ENCODE measurements around the gene TNIP1.

Gene TNIP1

DNA sequence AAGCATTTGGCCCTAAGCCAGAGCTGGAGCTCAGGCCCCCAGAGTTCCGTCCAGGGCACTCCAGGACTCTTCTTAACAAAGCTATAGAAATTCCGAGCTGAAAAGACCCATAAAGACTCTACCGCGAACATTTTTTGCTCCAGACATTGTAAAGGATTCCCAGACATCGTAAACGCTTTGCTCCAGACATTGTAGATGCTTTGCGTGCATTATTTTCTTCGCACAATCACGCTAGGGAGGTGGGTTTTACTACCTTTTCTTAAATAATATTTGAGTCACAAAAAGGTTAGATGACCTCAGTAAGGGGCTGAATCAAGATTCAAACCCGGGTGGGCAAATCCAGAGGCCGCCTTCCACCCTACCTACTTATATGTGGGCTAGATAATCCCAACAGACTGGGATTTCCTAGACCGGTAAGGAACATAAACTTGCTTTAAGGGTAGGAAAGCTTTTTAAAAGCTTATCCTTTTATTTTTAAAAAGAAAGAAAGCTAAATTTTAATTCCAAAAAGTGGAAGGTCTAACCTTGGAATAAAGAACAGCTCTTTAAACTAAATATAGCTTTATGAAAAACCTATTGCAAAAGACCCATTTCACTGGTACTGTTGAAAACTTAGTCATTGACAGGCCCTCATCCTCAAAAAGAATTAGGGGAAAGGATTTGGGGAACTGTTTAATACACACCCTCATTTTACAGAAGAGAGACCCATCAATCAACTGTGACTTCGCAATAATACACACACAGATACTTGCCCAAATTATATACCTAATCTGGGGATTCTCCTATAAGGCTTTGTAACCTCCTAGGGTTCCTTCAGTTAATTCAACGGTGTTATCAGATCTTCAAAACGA lies 822 bp upstream of the TNIP1 start:
- peak; percentile 26 for DNase-seq

DNA sequence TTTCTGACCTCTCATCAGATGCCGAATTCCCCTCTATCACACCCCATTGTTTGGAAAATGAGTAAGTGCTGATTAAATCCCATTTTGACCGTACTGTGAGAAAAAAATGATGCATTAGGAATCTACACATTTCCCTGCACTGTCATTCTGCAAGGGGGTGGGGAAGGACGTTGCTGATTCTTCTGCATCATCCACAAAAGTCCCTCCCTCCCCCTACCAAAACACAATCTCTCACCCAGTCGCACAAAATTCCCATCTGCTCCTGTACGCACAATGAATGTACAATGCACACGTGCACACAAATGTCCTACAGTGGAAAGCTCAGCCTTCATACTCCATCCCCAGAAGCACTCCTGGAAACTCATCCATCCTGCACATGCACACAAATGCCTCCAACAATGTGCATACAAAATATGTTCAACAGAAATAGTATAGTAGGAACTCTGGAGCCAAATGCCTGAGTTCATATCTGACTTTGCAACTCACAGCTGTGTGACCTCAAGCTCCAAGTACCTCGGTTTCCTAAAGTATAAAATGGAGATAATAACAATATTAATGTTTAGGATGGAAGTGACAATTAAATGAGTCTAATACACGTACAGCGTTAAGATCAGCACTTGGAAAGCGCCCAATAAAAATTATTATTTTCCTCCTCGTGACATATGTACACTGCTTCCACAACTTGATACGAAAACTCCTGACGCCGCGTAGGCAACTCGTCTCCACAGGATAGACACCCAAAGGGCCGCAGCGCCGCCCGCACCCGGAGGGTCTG lies 809 bp downstream of the TNIP1 start:
- DNase-seq = no peak

DNA sequence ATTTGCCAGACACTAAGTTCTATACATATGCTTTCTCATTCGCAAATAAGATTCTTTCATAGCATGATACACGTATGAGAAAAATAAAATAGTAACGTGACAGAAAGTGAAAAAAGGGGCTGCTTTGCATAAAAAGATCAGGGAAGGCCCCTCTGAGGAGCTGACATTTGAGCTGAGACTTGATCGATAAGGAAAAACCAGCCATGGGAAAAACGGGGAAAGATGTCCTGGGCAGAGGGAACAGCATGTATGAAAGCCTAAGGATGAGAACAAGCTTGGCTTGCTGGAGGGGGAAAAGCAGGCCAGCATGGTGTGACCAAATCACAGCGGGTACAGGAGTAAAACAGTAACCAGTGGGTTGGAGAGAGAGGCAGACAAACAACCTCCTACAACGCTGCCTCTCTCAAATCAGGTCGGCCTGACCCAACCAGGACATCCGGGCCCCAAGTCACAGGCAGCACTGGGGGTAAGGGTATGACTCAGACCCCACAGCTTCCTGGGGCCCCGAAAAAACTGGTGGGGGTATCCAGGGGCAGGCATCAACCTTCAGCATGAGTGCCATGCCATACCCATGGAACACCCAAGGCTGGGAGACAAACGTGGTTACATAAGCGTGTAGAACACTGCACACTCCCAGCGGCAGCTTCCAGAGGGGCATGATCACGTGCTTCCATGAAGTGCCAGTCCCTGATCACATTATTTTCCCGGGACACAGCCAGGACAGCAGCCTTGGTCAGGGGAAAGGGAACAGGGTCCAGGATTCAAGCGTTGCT lies 2.2 kb downstream of the TNIP1 start:
- DNase-seq = peak; percentile 78

DNA sequence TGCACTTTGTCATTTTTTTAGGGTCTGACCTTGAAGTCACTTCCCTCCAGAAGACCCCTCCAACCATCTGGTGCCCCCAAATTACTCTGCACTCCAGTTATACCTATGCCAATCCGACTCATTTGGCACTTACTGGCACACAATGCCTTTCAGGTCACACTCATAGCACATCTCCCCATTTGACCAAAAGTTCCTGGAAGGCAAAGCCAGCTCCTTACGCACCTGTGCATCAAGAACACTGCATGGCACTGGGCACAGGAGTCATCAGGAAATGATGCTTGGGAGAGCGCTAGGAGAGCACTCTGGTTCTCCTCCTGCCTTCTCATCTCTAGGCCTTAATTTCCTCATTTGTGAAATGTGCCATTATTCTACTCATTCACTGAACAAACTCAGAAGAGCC lies 2.9 kb downstream of the TNIP1 start:
- no peak for DNase-seq

DNA sequence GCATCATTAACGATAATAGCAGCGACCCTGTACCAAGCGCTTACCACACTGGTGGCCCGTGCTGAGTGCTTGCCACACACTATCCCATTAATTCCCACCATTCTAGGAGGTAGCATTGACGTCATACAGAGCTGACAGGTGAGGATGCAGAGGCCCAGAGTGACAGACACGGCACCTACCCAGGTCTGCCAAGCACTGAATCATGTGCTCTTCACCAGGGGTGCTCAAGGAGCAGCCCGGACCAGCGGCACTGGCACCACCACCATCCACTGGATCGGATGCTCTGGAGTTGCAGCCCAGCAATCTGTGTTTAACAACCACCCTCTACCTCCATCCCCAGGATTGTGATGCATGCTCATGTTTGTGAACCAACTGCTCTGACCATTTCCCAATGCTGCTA lies 3.4 kb downstream of the TNIP1 start:
- no peak for DNase-seq

DNA sequence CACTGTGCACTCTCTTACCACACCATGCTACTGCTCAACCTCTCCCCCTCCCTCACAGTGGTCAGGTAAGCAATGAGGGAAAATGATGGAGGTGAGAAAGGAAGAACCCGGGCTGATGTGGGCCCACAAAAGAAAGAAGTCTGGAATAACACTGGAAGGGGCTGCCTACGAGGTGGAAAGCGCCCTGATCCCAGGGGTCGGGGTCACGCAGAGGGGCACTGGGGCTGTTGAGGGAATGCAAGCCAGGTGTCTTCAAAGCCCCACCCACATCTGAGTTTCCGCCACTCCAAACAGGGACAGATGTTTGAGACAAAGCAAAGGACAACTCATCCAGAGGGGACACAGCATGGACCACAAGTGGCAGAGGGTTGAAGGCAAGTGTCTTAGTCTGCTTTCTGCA lies 4.2 kb downstream of the TNIP1 start:
- DNase-seq = no peak

DNA sequence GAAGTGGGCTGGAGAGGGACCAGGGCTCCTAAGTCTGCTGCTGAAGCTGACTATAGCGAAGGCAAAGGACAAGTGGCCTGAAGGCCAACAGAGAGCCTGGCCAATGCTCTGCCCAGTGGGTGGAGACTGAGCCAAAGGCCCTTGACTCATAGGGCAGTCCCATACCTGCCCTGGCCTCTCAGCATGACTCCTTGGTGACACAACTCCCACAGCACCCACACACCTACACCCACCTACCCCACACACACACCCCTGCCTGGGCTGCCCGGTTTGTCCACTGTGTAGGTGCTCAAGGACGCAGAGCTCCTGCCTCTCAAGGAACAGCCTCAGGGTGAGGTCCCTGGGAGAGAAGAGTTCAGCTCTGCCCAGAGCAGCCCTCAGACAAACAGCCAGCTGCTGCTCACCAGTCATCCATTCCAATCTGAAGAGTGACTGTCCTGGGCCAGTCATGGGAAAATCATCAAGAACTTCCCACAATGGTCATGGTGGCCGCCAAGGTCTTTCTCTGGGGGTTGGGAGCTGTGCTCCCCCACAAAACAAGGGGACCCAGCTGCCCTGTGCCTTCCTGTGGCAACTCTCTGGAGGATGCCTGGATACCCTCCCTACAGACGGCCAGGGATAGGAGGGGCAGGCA lies 5.0 kb downstream of the TNIP1 start:
- DNase-seq = no peak

DNA sequence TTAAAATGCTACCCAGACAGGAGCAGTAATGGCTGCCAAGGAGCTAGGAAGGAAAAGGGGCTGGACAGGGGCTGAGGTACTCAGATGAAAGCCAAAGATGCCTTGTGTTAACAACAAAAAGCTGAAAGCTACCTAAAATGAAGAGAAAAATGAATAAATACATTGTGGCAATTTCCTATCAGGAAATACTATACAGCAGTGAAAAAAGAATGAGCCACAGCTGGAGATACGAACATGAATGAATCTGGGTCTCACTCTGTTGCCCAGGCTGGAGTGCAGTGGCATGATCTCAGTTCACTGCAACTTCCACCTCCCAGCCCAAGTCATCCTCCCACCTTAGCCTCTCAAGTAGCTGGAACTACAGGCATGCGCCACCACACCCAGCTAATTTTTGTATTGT lies 6.3 kb downstream of the TNIP1 start:
- DNase-seq = no peak

DNA sequence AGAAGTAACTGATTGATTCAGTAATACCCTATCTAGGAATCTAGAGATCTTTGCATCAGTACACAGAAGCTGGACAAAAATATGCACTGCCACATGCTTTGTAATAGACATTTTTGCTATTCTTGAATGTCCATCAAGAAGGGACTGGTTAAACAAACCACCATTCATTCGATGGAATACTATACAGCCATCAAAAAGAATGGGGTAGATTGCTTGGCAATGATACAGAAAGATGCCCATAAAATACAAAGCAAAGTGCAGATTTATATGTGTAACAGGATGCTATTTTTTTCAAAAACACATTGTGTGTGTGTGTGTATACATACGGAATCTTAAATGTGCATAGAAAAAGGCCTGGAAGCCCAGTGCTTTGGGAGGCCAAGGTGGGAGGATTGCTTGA lies 7.6 kb downstream of the TNIP1 start:
- DNase-seq = no peak

DNA sequence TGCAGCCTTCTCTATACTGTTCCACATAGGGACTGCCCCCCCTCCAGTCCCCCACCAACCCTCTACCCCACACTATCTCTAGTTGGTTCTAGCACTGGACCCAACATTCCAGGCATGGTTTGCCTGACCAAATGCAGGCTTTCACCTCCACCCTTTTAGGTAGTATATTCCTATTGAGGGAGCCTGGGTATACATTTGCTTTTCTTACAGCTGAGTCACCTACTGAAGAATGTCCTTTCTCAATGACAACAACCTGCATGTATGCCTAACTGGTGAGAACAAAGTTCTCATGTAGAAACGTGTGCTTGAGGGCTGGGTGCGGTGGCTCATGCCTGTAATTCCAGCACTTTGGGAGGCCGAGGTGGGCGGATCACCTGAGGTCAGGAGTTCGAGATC lies 8.2 kb downstream of the TNIP1 start:
- DNase-seq = no peak

DNA sequence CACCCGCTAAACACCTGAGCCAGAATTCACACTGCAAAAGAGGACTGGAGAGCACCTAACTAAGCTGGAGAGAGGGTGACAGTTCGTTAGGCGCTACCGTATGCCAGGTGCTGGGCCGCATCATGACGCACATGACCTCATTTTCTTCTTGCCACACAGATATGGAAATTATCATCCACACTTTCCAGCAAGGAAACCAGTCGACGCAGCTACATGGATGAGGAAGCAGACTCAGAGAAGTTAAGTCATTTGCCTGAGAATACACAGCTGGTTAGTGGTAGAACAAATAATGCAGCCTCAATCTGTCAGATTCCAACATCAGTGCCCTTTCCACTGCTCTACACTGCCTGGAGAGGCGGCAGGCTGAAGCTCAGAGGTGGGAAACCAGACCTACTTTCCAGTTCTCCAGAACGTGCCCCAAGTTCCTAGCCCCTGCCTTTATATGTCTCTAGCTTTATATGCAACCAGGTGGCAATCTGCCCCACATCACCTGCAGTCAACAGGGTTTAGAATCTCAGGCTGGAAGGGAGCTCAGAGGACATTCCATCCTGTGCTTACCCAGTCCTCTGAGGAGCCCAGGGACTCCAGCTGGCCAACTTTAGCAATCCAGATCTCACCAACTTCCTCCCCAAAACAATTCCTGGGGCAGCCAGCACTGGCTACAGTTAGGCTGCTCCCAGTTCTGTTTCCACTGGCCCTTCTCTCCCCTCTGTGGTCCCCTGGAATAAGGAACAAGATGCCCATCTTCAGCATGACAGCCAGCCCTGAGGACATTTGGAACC lies 8.8 kb downstream of the TNIP1 start:
- no peak for DNase-seq

DNA sequence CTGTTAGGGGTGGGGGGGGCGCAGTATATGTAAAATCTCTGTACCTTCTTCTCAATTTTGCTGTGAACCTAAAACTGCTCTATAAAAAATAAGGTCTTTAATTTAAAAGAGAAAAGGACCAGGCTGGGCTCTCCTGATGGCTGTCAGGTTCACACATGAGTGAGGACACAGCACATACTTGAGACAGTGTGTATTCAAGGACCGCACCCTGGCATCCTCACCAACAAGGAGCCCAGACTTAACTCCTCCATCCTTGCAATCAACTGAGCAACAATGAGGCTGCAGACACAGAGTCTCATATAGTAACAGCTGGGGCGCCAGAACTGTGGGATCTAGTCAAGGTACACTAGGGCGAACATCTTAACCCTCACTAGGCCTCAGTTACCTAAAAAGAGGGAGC lies 9.8 kb downstream of the TNIP1 start:
- no peak for DNase-seq

DNA sequence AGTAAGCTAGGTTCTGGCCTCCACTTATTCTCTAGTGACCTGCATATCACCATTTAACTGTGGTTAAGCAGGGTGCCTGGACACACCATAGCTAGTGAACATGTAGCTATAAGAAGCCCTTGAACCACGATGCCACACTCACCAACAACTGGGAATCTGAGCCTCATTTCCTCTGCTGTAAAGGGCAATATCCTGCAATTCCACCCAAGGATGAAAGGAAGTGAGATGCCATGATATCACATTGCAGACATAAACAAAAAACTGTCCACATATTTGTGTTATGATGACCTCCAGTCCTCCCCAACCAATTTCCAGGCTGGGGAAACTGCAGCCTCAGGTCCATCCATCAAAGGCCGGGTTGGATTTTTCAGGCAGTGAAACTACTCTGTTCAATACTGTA lies 10.4 kb downstream of the TNIP1 start:
- no peak for DNase-seq

DNA sequence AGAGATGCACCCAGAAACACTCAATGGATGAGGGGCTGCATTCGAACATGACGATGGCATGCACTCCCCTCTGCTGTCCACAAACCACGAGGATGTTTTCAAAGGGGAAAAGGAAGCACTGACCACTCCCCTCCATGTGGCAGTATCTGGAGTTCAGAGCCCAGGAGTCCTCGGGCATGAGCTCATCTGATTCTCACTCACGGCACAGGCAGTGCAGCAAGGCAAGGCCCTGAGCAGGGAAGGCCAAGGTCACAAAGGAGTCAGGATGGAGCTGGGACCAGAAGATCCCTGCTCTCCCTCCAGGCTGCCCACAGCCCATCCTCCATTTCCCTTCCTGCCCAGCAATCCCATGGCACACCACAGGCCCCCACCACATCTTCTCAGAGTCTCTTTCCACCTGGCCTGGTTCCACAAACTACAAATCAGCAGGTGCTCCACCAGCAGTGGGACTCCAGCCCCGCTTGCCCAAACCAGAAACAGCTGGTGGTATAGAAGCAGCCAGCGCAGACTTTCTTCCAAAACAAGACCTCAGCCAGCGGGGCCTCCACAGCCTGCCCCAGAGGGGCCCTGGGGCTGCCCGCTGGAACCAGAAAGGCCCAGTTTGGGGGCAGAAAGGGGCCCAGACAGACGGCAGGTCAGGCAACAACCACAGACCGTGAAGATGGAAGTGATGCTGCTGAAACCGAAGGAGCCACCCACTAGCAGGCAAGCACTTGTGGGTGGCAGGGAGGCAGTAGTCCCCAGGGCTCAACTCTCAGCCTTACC lies 12.2 kb downstream of the TNIP1 start:
- DNase-seq = no peak

DNA sequence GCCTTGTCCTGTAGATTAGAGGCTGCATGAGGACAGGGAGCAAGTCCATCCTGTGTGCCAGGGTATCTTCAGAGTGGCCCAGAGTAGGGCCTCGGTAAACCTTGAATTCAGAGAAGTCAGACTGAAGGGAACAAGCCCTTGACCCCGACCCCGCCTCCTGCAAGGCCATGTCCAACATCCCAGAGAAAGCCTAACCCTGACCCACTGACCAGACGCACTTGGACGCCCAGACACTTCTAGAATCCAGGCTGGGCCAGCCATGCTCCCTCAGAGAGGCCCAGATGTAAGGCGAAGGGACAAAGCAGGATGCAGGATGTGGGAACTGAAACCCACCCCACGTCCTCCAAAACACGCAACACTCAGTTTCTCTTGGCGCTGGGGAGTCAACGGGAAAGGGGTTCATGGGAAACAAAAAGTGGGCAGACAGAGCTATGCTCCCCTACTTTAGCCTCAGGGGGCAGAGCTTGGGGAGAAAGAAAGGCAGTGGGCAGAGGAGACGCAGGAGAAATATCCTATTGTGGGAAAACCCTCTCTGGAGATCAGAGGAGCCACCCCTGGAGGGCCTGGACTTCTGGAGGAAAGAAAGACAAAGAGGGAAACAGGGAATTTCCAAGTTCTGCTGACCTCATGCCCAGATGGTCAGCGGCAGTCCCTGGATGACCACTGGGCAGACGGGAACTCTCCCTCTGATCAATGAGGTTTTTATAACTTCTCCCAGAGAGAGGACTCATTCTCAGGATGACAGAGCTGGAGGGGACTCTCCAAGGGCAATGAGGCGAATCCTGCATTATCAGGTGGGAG lies 13.0 kb downstream of the TNIP1 start:
- no peak for DNase-seq

DNA sequence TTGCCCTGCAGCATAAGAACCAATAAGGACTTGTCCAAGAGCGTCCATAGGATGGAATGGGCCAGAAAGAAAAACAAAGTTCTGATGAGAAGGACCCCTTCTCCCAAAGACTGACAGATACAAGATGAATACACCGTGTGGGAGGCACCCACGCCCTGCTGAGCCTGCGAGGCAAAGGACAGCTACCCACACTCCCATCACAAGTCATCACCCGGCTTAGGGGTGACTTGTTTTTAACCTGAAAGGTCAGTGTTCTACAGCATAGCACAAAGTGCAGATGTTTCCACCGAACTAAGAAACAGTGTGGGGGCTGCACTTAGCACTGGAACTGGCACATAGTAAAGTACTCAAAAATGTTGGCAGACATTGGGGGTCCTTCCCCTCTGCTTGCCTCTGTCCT lies 13.9 kb downstream of the TNIP1 start:
- DNase-seq = no peak

DNA sequence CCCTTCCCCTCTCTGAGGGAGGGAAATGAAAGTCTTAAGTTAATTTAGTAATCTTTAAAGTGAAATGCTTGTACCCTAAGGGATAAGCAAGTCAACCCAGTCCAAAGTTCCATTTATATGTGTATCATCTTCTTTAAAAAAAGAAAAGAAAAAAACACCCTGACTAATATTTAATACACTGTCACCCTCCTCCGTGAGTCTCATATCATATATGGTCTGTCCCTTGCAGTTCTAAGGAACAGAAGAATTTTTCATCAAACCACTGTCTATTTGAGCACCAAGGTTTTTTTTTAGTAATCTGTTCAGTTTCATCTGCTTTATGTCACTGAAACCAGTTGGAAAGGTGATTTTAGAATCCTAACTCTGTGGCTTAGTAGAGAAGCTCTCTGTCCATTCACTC lies 15.2 kb downstream of the TNIP1 start:
- no peak for DNase-seq

DNA sequence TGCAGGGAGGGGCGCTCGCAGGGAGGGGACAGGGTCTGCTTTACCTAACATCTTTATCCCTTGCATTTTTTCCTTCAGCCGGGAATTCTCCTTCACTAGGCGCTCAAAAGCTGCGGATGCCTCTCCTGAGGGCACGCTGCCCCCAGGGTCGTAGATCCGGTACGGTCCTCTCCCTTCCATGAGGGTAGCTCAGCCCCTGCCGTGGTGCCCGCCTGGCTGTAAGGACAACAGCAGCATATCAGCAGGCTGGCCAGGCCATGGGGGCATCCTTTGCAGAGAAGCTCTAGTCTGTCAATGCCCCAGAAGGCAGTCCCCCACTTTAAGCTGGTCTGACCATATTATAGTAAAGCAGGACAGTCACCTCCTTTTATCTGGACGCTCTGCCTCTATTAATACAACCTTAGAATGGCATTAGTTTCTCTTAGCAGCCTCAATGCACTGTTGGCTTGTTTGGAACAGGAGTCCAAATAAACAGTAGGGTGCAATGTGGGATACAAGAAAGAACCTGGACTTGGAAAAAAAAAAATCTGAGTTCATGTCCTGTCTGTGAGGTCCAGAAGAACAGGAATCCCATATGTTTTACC lies 15.8 kb downstream of the TNIP1 start:
- no peak for DNase-seq

DNA sequence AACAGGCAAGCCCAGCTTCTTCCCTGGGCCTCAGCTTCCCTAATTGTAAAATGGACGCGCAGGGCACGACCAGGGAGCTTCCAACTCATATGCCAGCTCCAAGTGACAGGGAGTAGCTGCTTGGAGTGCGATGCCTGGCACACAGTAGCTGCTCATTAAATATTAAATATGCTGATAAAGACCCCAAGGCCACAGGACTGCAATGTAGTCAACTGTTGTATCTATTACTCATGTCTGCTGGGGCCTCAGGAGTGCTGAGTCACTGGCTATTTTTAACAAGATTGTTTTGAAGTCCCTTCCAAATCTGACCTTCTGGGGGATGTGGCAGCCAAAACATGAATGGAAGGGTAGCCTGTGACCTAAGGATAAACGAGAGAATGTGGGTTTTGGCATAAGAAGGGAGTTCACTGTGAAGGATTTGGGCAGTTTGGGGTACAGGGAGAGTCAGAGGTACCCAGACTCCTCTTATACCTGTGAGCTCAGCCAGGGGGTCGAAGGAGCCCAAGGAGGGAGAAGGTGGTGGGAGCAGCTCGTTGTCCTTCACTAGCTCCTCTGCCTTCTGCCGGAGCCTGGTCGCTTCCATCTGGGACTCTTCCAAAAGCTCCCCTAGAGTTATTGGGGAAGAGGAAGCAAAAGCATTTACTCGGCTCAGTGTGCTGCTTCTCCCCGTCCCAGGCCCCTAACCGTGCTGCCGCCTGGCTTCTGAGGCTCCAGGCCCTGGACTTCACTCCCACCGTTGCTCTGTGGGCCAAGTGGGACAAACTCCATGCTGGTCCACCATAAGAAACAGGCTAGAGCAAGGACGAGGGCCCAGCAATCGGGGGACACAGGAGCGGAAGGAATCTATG lies 17.5 kb downstream of the TNIP1 start:
- DNase-seq = no peak
